SKM-1 treated with dmso at 0.1 percent for 144 hours (cell line): ENCODE results near the gene SNX6.
"Not testable (repeated sequence)": the region's sequence is repeated elsewhere in the genome, so short reads cannot be mapped to it uniquely, and the experiment has no call there.

ENCODE experiments used
- DNase-seq: peaks from one replicate; lab custom pipeline; 2025; ENCODE audit not compliant: unreplicated experiment; lab: John Stamatoyannopoulos, UW

Gene SNX6

DNA sequence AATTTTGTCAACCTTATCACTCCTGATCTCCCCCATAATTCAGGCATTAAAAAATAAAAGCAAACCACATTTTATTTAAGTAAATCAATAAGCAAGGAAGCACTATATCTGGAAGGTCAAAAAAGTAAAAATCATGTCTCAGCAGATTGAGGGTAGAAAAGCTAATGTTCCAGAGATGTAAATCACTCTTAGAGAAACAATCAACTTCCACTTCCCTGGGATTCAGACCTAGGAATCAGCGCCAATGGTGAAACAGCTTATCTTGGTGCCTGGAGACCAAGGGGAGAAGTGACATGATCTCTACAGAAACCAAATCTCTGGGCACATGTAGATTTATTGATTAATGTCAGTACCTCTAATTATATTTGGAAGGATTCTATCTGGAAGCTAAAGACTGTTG is 10.9 kb upstream of the SNX6 start:
- DNase-seq: no peak

DNA sequence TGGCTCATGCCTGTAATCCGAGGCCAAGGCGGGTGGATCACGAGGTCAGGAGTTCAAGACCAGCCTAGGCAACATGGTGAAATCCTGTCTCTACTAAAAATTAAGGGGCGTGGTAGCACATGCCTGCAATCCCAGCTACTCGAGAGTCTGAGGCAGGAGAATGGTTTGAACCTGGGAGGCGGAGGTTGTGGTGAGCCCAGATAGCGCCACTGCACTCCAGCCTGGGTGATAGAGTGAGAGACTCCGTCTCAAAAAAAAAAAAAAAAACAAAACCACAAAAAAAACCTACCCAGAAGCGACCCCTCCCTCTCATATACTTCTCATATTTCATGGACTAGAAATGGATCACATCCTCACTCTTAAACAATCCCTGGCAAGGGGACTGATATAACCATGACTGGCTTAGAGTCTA is 4.4 kb upstream of the SNX6 start:
- not testable (repeated sequence) for DNase-seq

DNA sequence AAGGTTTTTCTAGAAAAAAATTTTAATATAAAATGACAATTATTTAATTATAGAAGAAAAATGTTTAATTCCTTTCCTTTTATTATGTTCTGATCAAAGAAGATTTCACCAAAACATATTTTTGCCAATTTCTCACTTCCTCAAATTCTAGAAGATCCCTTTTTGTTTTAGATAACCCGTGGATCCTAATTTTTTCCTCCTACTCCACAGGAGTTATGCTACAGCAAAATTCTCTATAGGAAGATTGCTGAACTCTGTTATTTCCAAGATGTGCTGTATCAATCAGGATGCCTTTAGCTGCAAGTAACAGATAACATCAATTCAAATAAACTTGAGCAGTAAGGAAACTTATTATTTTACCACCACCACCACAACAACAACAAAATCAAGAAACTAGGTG is 3.8 kb upstream of the SNX6 start:
- DNase-seq: no peak

DNA sequence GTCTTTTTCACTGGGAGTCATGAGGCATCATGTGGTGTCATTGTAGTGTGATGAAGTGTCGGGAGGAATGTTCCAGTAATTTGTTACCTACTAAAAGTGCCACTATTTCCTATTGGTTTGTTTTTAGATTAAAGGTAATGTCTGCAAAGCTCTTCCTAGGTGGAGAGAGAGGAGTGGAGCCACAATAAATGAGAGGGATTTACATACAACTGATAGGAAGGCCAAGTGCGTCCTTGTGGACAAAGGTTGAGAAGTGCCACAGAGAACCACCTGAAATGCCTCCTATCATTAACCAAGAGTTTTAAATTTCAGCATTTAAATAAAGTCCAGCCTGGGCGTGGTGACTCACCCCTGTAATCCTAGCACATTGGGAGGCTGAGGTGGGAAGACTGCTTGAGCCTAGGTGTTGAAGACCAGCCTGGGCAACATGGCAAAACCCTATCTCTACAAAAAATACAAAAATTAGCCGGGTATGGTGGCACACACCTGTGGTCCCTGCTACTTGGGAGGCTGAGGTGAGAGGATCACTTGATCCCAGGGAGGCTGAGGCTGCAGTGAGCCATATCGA is 2.5 kb upstream of the SNX6 start:
- no peak for DNase-seq

DNA sequence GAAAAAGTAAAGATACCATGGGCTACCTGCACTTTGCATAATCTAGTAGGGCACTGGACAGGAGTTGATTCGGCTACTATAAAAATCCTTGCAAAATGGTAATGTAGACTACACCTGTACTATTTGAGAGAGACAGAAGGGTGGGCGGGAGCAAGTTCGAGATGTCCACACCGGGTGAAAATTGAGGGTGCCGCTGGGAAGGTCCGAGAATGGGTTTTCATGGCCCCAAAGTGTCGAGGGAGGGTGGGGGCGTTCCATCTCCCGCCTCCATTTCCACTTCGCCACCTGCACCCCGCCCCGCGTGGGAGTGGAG is 648 bp downstream of the SNX6 start:
- DNase-seq: no peak

DNA sequence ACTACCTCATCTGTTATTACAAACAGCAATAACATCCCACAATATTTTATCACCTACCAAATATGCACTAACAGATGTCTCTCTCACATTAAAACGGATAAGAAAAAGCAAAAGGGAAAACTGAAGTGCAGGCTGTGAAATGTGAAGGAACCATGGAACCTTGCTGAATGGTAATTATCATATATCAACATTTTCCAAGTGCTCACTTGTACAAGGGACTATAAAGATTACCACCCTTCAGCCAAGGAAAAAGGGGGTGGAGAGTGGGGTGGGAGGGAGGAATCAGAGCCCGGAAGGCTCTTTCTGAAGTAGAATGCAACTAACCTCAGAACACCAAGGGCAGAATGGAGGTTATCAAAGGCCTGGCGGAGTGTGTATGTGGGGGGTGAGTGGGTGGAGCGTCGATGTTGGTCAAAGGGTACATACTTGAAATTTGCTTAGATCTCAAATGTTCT is 1.2 kb downstream of the SNX6 start:
- DNase-seq: no peak

DNA sequence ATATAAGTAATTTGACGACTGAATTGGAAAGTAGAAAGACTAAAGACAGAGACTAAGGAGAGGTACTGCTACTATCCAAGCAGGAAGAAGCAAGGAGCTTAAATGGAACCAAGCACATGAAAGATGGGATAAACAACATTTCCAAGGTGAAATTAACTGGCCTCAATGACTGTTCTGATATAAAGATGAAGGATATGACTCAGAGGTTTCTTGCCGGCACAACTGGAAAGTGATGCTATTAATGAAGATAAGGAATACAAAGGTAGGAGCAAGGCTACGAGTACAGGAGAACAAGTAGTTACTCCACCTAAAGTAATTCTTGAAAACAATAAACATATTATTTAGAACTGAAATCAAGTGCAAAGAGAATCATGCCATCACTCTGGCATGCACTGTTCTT is 6.4 kb downstream of the SNX6 start:
- DNase-seq: no peak

DNA sequence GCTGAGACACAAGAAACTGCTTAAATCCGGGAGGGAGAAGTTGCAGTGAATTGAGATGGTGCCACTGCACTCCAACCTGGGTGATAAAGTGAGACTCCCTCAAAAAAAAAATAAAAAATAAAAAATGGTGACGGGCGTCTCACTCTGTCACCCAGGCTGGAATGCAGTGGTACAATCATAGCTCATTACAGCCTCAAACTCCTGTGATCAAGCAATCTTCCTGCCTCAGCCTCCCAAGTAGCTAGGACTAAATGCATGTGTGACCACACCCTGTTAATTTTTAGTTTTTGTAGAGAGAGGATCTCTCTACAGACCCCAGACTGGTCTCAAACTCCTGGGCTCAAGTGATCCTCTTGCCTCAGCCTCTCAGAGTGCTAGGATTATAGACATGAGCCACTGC is 9.1 kb downstream of the SNX6 start:
- DNase-seq: no peak

DNA sequence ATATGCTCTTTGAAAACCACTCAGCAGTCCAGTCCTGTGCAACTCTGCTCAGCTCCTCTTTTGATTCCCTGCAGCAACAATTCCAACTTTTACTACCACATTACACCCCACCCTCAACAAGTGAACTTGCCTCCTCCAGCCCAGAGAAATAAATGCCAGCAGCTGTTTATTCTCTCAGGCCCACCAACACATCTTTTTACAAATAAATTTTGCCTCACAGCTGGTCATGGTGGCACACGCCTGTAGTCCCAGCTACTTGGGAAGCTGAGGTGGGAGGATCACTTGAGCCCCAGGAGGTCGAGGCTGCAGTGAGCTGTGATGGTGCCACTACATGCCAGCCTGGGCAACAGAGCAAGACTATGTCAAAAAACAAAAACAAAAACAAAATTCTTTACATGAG is 9.8 kb downstream of the SNX6 start:
- no peak for DNase-seq

DNA sequence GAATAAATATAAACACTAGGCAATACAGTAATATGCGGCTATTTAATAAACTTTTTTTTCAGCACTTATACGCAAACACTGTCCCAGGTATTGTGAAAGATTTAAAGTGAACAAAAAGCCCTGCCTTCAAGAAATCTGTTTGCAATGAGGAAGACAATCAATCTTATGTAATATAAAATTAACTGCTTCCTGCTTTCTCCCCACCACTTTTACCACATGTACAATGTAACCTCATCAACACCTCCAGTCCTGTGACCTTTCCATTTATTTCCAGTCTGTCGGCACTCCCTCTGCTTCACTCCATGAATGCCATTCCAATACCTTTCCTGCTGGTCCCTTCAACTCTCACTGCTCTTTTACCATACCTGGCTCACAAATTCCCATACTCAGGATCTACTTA is 10.5 kb downstream of the SNX6 start:
- DNase-seq: no peak

DNA sequence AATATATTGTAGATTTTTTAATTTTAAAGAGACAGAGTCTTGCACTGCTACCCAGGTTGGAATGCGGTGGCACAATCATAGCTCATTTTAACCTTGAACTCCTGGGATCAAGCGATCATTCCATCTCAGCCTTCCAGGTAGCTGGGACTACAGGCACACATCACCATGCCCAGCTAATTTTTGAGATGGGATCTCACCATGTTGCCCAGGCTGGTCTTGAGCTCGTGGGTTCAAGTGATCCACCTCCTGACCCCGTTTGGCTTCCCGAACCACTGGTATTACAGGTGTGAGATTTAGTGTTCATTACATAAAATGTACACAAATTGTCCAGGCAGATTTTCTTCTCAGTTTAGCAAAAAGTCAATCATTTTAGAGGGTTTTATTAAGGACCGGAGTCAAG is 13.6 kb downstream of the SNX6 start:
- no peak for DNase-seq

DNA sequence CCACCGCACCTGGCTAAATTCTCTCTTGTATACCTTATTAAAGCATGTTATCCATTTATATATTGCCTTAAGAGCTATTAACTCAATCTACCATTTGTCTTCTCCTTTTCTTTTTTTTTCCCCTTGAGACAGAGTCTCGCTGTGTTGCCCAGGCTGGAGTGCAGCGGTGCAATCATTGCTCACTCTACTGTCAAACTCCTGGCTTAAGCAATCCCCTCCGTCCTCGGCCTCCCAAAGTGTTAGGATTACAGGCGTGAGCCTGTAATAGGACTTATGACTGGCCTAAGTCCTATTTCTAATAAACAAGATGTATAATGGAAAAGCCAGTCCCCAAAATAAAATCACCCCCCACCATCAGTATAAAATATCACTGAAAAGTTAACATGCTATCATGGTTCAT is 14.4 kb downstream of the SNX6 start:
- DNase-seq: no peak

DNA sequence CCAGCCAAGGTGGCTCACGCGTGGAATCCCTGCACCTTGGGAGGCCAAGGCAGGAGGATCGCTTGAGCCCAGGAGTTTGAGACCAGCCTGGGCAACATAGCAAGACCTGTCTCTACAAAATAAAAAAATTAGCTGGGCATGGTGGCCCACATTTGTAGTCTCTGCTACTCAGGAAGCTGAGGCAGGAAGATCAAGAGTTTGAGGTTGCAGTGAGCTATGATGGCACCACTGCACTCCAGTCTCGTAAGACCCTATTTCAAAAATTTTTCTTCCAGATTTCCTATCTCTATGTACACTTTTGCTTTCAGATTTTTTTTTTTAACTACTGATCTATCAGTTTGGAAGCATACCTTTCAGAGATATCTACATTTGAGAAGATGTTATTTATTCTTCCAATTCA is 15.3 kb downstream of the SNX6 start:
- DNase-seq: no peak

DNA sequence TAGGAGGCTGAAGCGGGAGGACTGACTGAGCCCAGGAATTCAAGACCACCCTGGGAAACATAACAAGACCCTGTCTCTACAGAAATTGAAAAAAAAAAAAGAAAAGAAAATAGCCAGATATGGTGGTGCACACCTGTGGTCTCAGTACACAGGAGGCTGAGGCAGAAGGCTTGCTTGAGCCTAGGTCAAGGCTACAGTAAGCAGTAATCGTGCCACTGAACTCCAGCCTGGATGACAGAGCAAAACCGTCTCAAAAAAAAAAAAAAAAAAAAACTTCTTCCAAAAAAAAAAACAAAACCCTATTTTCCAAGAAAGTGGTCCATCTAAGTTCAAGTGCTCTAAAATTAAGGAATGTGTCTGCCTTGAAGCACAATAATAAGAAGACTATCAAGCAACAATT is 19.8 kb downstream of the SNX6 start:
- no peak for DNase-seq

DNA sequence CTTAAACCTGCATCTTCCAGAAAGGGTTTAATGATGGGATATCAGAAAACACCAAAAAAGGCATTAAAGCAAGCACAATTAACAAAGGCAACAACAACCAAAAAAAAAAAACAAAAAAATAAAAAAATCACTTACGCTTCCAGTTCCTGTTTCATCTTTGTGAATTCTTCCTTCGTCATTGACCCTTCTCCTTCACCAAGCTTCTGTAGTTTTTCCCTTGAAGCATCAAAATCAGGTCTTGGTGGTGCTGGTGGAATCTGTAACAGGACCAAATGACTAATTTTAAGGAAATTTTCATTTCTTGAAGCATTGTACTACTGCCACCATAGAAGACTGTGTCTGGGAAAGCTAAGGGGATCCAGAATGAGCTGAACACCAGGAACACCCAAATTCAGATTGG is 24.5 kb downstream of the SNX6 start:
- no peak for DNase-seq

DNA sequence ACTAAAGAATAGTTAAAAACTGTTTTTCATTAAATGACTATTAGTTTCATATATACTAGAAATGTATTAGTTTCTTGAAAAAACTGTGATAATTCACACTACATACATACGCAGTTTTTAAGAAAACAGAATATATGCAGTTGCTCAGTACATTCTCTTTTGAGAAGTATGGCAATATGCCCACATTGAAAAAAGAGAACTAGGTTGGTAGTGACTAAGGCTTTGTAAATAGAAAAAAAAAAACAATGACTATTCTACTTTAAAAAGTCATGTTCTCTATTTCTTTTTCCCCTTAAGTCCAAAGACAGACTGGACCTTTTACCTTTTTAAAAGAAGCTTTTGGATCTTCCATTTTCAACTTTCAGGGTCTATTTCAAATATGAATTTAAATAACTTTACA is 25.0 kb downstream of the SNX6 start:
- DNase-seq: no peak

DNA sequence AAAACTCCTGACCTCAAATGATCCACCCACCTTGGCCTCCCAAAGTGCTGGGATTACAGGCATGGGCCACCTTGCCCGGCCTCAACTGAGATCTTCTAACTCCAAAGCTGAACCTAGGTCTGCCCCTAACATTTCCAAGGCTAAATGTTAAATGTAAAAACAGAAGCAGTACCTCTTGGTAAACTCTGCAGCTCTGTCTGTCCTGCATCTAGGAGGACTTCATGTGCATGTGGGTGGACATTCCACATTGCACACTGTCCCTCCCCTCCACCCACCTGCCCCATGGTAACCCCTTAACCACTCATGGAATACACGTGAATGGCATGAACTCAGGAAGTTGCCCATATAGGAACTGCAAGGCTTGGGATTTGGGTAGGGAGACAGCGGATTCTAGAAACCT is 33.1 kb downstream of the SNX6 start:
- DNase-seq: no peak

DNA sequence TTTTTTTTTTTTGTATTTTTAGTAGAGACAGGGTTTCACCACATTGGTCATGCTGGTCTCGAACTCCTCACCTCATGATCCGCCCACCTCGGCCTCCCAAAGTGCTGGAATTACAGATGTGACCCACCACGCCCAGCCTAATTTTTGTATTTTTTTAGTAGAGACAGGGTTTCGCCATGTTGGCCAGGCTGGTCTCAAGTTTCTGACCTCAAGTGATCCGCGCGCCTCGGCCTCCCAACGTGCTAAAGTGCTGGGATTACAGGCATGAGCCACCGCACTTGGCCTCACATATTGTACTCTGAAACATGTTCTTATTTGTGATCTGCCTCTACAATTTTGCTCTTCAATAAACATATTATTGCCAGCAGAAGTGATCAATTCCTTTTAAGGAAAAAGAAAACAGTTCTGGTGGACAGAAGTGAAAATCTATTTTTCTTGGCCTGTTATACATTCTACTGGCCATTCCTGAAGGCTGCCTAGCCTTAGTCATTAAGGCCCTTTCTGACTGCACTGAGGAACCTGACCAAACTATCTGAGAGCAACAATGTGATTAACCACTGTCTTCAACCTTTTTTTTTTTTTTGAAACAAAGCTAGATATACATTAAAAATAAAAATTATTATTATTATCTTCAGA is 36.1 kb downstream of the SNX6 start:
- no peak for DNase-seq

DNA sequence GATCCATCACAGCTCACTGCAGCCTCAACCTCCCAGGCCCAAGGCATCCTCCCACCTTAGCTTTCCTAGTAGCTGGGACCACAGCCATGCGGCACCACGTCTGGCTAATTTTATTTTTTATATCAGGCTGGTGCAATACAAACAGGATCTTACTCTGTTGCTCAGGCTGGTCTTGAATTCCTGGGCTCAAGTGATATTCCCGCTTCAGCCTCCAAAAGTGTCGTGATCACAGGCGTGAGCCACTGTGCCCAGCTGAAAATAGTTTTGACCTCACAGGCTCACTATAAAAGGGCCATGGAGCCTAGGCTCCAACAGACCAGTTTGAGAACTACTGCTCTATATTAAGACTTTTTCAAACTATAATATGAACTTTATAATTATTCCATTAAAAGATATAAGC is 37.3 kb downstream of the SNX6 start:
- DNase-seq: no peak

DNA sequence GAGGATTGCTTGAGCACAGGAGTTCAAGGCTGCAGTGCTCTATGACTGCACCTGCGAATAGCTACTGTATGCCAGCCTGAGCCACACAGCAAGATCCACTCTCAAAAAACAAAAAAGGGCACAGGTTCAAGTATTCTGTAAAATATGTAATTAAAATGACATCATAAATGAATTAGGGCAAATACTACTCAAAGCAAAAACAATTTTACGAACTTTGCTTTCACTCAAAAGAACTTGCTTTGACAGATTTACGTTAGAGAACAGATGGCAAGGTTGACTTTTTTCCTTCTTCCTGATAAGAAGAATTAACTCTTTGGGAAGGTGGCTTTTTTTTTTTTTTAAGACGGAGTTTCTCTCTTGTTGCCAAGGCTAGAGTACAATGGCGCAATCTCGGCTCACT is 46.4 kb downstream of the SNX6 start:
- no peak for DNase-seq

DNA sequence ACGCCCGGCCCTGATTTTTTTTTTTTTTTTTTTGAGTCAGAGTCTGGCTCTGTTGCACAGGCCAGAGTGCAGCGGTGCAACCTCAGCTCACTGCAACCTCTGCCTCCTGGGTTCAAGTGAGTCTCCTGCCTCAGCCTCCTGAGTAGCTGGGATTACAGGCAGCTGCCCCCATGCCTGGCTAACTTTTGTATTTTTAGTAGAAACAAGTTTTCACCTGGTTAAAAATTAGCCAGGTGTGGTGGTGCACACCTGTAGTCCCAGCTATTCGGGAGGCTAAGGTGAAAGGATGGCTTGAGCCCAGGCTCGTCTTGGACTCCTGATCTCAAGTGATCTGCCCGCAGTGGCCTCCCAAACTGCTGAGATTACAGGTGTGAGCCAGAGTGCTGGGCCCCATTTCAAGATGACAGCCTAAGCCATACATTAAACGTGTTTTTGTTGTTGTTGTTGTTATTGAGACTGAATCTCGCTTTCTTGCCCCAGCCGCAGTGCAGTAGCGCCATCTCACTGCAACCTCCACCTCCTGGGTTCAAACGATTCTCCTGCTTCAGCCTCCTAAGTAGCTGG is 47.7 kb downstream of the SNX6 start:
- DNase-seq: no peak

DNA sequence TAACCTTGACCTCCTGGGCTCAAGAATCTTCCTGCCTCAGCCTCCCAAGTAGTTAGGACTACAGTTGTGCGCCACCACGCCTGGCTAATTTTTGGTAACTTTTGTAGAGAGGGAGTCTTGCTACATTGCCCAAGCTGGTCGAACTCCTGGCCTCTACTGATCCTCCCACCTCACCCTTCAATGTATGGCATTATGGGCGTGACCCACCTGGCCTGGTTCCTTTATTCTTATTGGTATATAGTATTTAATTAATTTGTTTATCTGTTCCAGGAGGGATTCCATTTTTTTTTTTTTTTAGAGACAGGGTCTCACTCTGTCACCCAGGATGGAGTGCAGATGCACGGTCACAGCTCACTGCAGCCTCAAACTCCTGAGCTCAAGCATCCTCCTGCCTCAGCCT is 49.6 kb downstream of the SNX6 start:
- no peak for DNase-seq

DNA sequence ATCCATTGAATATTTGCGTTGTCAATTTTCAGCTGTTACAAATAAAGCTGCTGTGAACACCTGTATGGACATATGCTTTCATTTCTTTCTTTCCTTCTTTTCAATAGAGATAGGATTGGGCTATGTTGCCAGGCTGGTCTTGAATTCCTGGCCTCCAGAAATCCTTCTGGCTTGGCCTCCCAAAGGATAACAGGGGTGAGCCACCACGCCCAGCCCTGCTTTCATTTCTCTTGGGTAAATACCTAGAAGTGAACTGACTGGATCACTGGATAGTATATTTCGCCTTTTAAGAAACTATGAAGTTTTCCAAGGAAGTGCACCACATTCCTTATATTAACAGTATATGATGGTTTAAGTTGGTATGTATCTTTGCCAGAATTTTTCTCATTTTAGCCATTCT is 58.2 kb downstream of the SNX6 start:
- no peak for DNase-seq
